Myocyte (in vitro differentiated cells): ENCODE results near the gene FITM2. TPM values are rescaled to one million over a fixed set of nuclear protein-coding genes. Genes with fewer than 3 reads are reported as not detected.
"Not testable (repeated sequence)": the region's sequence is repeated elsewhere in the genome, so short reads cannot be mapped to it uniquely, and the experiment has no call there.

Experiments used
- DNase-seq: peaks from one replicate; pipeline ENCODE4 v3.0.0-alpha.2; 2012; ENCODE audit warnings: low read depth
- polyA plus RNA-seq: library from polyadenylated mRNA; unstranded; fragments of >200 nt; gene quantifications from one replicate; pipeline ENCODE4 v1.2.1, GENCODE V29; 2012; ENCODE audit warnings: missing spikeins
- total RNA-seq: library from RNA; depleted of rRNA; stranded (reverse); fragments of >200 nt; gene quantifications from 2 replicates; pipeline ENCODE4 v1.2.3, GENCODE V29; 2014

The FITM2 gene, protein sequence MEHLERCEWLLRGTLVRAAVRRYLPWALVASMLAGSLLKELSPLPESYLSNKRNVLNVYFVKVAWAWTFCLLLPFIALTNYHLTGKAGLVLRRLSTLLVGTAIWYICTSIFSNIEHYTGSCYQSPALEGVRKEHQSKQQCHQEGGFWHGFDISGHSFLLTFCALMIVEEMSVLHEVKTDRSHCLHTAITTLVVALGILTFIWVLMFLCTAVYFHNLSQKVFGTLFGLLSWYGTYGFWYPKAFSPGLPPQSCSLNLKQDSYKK
- total RNA-seq = 10.8 and 12.0 TPM in 2 replicates
- 9.7 TPM for polyA plus RNA-seq

DNA sequence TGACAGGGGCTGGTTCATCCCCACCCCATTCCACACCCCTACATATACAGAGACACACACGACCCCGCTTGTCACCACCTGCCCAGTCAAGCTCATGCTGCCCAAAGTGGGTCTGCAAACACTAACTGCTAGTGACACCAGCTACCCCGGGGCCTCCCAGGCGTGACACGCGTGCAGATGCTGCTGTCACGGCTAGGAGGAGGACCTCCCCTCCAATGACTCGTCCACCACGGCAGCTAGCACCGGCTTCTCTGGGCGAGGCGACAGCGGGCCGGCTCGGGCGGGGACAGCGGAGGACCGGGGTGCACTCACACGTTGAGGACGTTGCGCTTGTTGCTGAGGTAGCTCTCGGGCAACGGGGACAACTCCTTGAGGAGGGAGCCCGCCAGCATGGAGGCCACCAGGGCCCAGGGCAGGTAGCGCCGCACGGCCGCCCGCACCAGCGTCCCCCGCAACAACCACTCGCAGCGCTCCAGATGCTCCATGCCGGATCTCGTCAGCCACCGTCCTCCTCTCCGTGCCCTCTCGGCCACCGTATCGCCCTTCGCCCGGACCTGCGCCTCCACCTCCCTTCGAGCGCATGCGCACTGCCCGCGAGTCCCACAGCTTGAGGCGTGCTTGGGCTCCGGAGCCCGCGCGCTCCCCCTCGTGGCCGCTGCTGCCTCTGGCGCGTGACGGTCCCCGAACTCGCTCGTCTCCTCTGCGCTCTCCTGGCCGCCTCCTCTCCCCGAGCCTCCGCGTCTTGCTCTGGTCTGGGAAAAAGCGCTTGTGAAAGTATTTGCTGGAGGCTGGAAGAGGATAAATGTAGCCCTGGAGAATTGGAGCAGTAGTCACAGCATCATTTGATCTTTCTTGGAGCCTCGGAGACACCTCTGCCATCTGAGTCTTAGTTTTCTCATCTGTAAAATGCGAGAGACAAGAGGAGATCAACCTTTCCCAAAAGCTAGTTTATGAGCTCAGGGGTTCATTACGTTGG lies at the start of gene FITM2:
Gene FITM2, minus strand, starts transcription at position 539 of the 976 bp plus-strand sequence. Its CDS starts 54 bp downstream, at position 485.
- DNase-seq = peak; percentile 99

DNA sequence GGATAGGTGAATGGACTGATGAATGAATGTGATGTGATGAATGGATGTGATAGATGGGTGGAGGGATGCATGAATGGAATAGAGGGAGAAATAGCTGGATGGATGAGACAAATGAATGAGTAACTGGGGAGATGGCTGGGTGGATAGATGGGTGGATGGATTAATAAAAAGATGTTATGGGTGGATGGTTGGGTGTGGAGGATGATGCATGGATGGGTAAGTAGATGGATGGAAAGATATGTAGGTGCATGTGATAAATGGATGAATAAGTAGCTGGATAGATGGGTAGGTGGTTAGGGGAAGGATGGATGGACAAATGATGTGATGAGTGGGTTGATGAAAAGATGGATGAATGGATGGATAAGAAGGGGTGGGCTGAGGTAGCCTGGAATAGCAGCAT lies 49.2 kb upstream of the FITM2 start:
- DNase-seq = no peak

DNA sequence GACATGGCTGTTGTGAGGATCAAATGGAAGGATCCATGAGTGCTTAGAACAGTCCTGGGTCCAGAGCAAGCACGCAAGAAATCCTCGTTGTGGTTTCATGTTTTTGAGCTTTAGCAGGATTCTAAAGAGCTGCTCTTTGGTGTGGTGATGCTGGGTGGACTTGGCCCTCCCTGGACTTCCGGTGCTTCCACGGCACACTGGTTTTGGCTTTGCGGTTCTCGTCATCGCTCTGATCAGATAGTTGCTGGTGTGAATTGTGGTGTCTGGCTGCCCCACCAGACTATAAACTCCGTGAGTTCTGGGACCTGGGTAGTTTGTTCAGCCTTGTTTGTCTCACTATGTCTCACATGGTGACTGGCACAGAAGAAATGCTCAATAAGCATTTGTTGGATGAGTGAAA lies 47.8 kb upstream of the FITM2 start:
- DNase-seq = no peak

DNA sequence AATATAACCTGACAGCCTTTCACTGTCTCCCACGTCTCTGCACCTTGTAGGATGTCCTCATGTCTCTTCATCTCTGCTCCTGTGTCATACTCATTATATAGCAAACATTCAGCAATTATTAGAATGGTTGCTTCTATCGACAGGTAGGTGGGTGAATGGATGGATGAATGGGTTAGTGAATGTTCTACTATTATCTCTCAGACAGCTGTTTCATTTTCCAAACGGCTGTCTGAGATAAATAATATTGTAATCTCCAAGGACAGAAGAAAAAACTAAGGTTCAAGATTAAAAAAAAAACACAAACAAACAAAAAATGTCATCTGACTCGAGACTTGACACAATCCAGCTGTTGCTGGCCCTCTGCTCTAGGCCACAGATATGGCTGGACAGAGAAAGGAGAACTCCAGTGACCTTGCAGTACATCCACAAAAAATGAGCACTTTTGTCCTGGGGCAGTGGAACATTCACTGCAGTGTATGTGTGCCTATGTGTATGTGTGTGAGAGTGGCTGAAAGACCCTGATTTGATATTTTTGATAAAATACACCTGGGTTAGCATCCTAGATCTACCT lies 46.6 kb upstream of the FITM2 start:
- peak; percentile 8 for DNase-seq

DNA sequence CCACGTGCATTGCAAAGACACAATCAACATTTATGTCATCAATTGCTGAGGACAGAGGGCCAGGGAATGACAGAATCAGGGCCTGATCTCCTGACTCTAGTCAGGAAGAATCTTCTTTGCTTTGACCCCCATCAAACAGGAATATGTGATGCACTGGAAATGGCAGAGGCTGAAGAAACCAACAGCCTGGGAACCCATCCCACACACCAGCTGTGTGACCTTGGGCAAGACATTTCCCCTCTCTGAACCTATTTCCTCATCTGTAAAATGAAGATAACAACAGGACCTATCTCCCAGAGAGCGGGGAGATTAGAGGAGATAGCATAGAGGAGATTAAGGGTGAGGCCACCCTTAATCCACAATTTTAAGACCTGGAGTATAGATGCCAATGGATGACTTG lies 46.0 kb upstream of the FITM2 start:
- DNase-seq = no peak

DNA sequence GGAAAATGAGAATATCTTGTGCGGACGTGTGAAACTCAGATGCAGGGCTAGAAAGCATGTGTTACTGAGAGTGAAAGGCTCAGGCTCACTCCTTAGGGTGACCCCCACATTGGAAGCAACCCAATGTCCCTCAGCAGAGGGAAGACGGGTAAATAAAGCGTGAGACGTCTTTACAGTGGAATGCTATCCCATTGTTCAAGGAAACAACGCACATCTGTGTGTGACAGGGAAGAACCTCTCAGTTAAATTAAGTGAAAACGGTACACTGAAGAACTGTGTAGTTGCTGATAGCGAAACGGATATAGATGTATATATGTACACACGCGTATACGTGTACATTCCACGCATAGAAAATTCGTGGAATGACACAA lies 45.3 kb upstream of the FITM2 start:
- DNase-seq = no peak

DNA sequence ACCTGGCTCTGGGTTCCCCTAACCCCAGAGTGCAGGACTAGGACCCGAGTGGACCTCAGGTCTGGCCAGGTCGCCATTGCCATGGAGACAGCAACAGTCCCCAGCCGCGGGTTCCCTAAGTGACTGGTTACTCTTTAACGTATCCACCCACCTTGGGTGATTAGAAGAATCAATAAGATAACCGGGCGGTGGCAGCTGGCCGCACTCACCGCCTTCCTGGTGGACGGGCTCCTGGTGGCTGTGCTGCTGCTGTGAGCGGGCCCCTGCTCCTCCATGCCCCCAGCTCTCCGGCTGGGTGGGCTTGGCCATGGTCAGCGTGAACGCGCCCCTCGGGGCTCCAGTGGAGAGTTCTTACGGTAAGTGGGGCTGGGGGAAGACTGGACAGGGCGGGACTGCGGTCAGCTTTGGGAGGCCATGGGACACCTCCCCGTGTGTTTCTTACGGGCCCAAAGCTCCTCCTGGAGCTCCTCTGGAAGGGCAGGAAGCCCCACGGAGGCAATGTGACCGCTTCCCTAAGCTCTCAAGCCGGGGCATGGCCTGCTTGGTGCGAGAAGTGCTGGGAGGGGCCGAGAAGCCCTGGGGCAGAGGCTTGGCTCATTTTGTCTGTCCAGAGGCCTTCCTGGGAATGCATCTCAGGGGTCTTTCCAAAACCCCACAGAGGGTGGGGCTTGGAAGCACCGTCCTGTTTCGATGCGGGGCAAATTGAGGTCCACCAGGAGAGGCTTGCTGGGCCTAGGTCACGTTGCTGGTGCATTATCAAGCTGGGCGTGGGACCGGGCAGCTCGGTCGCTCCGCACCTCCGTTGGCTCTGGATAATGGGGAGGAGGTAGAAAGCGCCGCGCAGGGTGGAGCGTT lies 44.7 kb upstream of the FITM2 start, which contains the start of gene HNF4A:
Gene HNF4A, plus strand, starts transcription at position 202 of the 855 bp plus-strand sequence. Its CDS starts 106 bp downstream, at position 308.
- no peak for DNase-seq

DNA sequence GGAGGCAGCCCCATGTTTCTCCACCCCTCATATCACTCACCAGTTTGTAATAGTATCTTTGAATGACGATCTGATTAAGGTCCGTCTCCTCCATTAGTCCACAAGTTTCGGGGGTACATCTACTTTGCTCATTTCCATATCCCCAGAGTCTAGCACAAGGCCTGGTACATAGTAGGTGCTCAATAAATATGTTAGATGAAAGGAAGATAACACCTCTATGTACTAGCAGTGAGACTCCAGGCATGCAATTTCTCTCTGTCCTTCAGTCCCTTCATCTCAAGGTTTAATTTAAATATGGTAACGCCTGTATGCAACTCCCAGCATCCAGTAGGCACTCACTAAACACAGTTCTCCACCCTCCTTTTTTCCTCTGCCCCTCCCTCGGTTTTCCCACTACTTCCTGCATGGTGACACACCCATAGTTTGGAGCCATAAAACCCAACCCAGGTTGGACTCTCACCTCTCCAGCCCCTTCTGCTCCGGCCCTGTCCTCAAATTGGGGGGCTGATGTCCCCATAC lies 44.0 kb upstream of the FITM2 start:
- no peak for DNase-seq

DNA sequence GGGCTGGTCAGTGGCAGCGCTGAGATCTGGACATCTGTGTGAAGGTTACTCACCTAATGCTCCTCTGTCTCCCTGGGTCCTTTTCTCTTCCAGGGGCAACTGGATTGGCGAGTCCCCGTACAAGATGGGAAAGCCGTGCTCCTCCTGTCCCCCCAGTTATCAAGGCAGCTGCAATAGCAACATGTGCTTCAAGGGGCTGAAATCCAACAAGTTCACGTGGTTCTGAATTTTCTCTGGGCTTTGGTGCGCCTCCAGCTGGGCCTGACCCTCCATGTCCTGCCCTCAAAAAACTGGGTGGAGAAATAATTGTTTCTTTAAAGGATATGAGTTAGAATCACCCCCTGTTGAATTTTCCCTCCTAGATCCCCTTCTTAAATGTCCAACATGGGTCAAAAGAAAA lies 39.6 kb upstream of the FITM2 start:
- DNase-seq = no peak

DNA sequence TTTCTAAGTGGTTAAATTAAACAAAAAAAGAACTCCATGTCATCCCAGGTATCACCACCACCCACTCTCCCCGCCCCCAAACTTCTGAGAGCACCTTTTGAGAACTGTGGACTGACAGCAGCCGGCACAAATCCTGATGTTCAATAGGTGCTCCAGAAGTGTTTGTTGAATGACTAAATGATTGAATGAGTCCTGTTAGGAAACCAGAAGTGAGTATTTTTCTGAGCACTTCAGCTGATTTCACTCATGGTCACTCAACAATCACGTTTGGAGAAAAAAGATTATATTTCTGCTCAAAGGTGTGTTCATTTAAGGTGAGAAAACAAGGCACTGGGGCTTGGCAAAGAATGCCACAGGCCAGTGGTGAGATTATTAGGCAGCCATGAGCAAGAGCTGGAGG lies 38.3 kb upstream of the FITM2 start:
- no peak for DNase-seq

DNA sequence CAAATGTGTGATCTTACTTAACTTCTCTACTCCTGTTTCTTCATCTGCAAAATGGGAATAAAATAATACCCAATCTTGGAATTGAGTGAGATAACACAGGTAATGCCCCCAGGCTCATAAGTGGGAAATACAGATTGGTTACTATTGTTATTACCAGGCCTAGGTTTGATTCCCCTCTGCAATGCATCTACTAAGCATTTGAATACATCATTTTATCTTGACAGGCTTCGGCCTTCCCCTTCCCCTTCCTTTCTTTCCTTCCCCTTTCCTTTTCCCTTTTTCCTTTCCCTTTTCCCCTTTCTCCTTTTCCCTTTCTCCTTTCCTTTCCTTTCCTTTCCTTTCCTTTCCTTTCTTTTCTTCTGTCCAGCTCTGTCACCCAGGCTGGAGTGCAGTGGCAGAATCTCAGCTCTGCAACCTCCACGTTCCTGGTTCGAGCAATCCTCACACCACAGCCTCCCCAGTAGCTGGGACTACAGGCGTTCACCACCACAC lies 37.2 kb upstream of the FITM2 start:
- no peak for DNase-seq

DNA sequence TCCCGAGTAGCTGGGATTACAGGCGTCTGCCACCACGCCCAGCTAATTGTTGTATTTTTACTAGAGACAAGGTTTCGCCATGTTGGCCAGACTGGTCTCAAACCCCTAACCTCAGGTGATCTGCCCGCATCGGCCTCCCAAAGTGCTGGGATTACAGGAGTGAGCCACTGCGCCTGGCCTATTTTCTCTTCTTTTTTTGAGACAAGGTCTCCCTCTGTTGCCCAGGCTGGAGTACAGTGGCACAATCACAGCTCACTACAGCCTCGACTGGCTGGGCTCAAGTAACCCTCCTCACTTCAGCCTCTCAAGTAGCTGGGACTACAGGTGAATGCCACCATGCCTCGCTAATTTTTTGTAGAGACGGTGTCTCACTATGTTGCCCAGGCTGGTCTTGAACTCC lies 34.9 kb upstream of the FITM2 start:
- DNase-seq = not testable (repeated sequence)

DNA sequence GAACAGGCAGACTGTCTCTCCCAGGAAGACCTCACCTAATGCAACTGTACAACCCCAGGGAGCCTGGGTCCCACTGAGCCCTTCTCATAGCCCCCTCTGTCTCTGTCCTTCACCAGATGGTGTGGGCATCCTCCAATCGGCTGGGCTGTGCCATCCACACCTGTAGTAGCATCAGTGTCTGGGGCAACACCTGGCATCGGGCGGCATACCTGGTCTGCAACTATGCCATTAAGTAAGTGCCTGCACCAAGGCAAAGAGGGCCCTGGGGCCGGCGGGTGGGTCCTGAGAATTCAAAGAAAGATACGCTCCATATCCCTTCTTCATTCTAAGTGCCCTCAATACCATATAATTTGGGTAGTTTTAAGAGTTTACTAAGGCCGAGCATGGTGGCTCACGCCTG lies 34.1 kb upstream of the FITM2 start:
- DNase-seq = no peak

DNA sequence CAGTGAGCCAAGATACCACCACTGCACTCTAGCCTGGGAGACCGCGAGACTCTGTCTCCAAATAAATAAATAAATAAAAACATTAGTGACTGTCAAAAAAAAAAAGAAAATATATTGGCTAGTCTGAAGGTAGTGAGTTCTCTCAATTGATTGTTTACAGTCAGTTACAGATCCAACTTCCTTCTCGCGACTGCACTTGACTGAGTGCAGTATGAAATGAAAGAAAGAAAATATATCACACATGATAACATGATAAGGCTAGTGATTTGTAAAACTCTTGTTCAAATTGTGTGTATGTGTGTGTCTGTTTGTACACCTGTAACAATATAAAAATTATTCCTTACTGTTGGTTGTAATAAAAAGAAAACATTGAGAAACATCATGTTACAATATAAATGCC lies 33.7 kb upstream of the FITM2 start:
- DNase-seq = no peak

DNA sequence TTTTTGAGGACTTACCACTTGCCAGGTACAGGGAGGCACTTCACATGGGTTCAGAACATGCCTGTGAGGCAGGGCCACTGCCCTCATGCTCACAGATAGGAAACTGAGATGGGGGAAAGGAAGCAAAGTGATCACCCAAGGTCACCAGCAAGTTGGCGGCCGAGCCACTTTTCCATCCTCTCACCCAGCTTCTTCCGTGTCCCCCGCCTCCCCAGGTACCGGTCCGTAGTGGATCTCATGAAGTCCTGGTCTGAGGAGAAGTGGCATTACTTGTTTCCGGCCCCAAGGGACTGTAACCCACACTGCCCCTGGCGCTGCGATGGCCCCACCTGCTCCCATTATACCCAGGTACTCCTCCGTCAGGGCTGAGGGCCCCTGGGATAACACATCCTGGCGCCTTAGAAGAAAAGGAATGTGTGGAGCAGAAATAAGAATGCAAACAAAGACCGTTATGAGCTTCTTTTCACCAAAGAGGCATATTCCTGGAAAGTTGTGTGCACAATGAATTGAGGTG lies 32.2 kb upstream of the FITM2 start:
- DNase-seq = no peak

DNA sequence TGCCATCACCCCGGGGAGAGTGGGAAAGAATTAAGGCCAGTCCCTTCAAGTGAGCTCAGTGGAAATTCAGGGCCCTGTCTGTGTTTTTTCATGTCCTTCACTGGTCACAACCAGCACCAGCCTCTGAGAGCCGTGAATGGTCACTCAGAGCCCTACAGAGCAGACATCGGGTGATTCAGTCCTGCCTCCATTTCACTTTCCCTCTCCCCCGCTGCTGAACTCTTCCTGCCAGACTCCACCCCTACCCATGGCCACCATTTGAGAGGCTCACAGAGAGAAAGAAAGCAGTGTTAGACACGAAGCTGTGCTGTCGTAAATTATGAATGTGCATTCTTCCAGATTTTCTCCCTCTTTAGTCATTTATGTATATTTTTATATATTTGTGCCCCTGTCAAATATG lies 31.2 kb upstream of the FITM2 start:
- DNase-seq = peak; percentile 6

DNA sequence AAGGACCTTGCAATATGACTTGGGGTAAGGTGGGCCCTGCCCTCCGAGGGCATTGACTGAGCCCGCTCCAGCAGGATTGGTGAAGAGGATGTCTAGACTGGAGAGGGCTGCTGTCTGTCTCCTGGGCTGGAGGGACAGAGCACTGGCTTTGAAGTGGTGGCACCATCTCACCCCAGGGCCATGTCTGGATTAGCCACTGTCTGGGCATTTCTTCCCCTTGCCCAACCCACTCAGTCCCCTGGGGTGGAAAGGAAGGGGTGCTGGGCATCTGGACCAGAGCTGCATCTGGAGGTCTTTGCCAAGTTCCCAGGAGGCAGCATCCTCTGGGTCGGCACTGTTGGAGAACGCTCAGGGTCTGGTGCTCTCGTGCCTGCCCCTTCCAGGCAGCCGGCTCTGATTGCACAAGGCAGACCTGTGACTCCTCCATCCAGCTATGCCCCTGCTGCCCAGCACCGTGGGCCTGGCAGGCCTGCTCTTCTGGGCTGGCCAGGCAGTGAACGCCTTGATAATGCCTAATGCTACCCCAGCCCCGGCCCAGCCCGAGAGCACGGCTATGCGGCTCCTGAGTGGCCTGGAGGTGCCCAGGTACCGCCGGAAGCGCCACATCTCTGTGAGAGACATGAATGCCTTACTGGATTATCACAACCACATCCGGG lies 25.9 kb upstream of the FITM2 start, which contains the start of gene R3HDML:
Gene R3HDML, plus strand, starts transcription at position 319 of the 656 bp plus-strand sequence. Its CDS starts 115 bp downstream, at position 434.
- DNase-seq = no peak

DNA sequence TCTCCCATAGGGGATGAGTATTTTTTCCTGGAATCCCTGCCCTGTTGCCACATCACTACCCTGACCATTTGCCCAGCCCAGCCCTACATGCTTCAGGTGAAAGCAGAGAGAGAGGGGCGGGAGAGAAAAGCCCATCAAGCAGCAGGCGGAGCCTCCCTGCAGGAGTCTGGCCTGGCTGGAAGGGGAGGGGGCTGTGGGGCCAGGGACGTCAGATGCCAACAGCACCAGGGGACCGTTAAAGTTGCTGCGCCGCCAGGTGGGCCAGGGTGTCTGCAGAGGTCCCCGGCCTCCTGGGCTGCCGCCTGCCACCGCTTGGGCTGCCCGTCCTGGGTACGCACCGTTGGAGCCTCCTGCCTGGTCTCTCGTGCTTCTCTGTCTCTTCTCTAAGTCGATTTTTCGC lies 25.1 kb upstream of the FITM2 start:
- no peak for DNase-seq

DNA sequence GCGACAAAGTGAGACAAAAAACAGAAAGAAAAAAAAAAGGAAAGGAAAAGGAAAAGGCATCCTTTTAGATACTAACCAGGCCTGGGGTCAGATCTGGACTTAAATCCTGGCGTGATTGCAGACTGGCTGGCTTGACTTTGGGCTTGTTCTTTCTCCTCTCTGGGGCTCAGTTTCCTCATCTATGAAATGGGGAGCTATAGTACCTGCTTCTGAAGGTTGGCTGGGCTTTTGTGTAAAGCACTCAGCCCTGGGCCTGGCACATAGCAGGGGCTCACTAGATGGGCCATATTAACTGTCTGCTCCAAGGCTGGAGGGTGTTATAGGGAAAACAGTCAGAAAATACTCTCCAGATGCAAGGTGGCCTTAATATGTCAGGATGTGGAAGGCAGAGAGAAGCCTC lies 24.7 kb upstream of the FITM2 start:
- DNase-seq = no peak

DNA sequence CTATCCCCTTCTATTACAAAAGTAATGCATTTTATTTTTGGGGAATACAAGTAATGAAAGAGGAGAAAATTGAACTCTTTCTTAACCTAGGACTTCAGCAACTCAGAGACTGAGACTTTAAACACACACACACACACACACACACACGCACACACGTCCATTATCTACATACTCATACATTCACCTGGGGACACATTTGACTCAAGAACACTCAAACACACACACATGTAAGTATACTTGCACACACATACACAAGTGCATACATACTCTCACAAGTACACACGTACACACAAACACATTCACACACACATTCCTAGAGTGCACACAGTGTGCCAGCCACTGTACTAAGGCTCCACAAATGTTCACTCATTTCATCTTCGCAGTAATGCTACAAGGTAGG lies 23.7 kb upstream of the FITM2 start:
- no peak for DNase-seq
